Brain microvascular endothelial cell (primary cell): ENCODE data around the gene ZAR1.

Experiments used
- DNase-seq: peaks from one replicate; pipeline ENCODE4 v3.0.0-alpha.2; 2020
- H3K27ac ChIP-seq: fragments of 250-450 bp; sonication (Bioruptor Pico); 2 replicates; pipeline ENCODE4 v1.5.1; 2020; ENCODE audit warnings: mild to moderate bottlenecking, moderate library complexity
- H3K27me3 ChIP-seq: fragments of 250-450 bp; sonication (Bioruptor Pico); replicated peaks from 2 replicates; pipeline ENCODE4 v1.5.1; 2020; ENCODE audit warnings: mild to moderate bottlenecking
- H3K36me3 ChIP-seq: fragments of 250-450 bp; sonication (Bioruptor Pico); replicated peaks from 2 replicates; pipeline ENCODE4 v1.5.1; 2020; ENCODE audit warnings: mild to moderate bottlenecking
- H3K4me3 ChIP-seq: 2 replicates; pipeline ENCODE4 v1.5.1; 2011; ENCODE audit warnings: low read depth, mild to moderate bottlenecking, control low read depth, low read length, moderate library complexity
- CTCF ChIP-seq: IDR thresholded peaks from 2 replicates; pipeline ENCODE4 v1.5.1; 2011; ENCODE audit warnings: low read depth, mild to moderate bottlenecking, moderate library complexity, low read length, control low read depth, inconsistent platforms; ENCODE audit errors: missing control alignments
- in situ Hi-C: cut with HindIII; loops from 2 replicates; pipeline ENCODE4 v1.10.0; 2017; ENCODE audit warnings: low sequenced_read_pairs, low pct_ligation_motif_present

Gene ZAR1

GRCh38 chr4:48454591-48454990 is 35.5 kb upstream of the ZAR1 start:
- Histone ChIP-seq H3K27ac (no peak overlapping the region), H3K36me3 (no peaks in the 10 kb centered on the region), H3K27me3 (no peaks in the 10 kb centered on the region), H3K4me3 (no peak overlapping the region)
- DNase-seq = no peak
- TF ChIP-seq CTCF = no peak
- in situ Hi-C loops = no loop called here

- DNase-seq = no peak
- Histone ChIP-seq H3K27me3 (no peaks in the 10 kb centered on the region), H3K4me3 (no peak overlapping the region), H3K27ac (no peak overlapping the region), H3K36me3 (no peaks in the 10 kb centered on the region)
- in situ Hi-C loops = no loop called here
- TF ChIP-seq CTCF = no peak
These were observed 29.1 kb upstream of the ZAR1 start for GRCh38 chr4:48461000-48461399.

- in situ Hi-C loops = no loop called here
These were observed 27.7 kb upstream of the ZAR1 start for GRCh38 chr4:48462363-48462762.

GRCh38 chr4:48467442-48467841 is 22.6 kb upstream of the ZAR1 start:
- Histone ChIP-seq H3K36me3 (no peaks in the 10 kb centered on the region), H3K27ac (no peak overlapping the region), H3K4me3 (no peak overlapping the region), H3K27me3 (no peaks in the 10 kb centered on the region)
- TF ChIP-seq CTCF = no peak
- in situ Hi-C loops = no loop called here
- DNase-seq = no peak

More at GRCh38 chr4:48462363-48462762, 27.7 kb upstream of the ZAR1 start:
- Histone ChIP-seq H3K27ac (no peak overlapping the region), H3K4me3 (no peak overlapping the region), H3K36me3 (no peaks in the 10 kb centered on the region), H3K27me3 (no peaks in the 10 kb centered on the region)
- no peak for DNase-seq
- no peak for TF ChIP-seq CTCF

GRCh38 chr4:48467891-48468290 is 22.2 kb upstream of the ZAR1 start:
- TF ChIP-seq CTCF = no peak
- Histone ChIP-seq H3K27ac (no peak overlapping the region), H3K36me3 (no peaks in the 10 kb centered on the region), H3K4me3 (no peak overlapping the region), H3K27me3 (no peaks in the 10 kb centered on the region)
- in situ Hi-C loops = no loop called here
- no peak for DNase-seq

- TF ChIP-seq CTCF = no peak
- in situ Hi-C loops = no loop called here
- Histone ChIP-seq H3K36me3 (no peaks in the 10 kb centered on the region), H3K27me3 (no peaks in the 10 kb centered on the region), H3K27ac (no peak overlapping the region), H3K4me3 (no peak overlapping the region)
- DNase-seq = no peak
These were observed 19.9 kb upstream of the ZAR1 start for GRCh38 chr4:48470137-48470536.
